GM19397 (cell line): Measurements from ENCODE around the gene BAIAP3.

Source experiments
- ATAC-seq: cut with Tn5 transposase; IDR thresholded peaks from one replicate; pipeline ENCODE4 v1.9.1; 2021; ENCODE audit warnings: mild to moderate bottlenecking, moderate library complexity; ENCODE audit not compliant: unreplicated experiment

Gene BAIAP3

GRCh38 chr16:1330931-1331711 is 2.3 kb upstream of the BAIAP3 start:
- ATAC-seq: no peak

GRCh38 chr16:1331712-1332617 is 1.5 kb upstream of the BAIAP3 start:
- ATAC-seq: peak; percentile 49

- no peak for ATAC-seq
These were observed 762 bp upstream of the BAIAP3 start for GRCh38 chr16:1332618-1333148.

GRCh38 chr16:1333854-1334700 is 632 bp downstream of the BAIAP3 start:
- ATAC-seq: no peak

- no peak for ATAC-seq
These were observed 1.3 kb downstream of the BAIAP3 start for GRCh38 chr16:1334739-1335138.

GRCh38 chr16:1335211-1335971 is 1.9 kb downstream of the BAIAP3 start:
- ATAC-seq: no peak

- ATAC-seq: no peak
These were observed 2.6 kb downstream of the BAIAP3 start for GRCh38 chr16:1335996-1336395.

- no peak for ATAC-seq
These were observed 3.2 kb downstream of the BAIAP3 start for GRCh38 chr16:1336619-1337018.

- no peak for ATAC-seq
These were observed 4.0 kb downstream of the BAIAP3 start for GRCh38 chr16:1337486-1337885.

- no peak for ATAC-seq
These were observed 4.8 kb downstream of the BAIAP3 start for GRCh38 chr16:1338119-1338730.

- no peak for ATAC-seq
These were observed 5.6 kb downstream of the BAIAP3 start for GRCh38 chr16:1338855-1339675.

- no peak for ATAC-seq
These were observed 7.5 kb downstream of the BAIAP3 start for GRCh38 chr16:1340730-1341494.

- ATAC-seq: no peak
These were observed 8.3 kb downstream of the BAIAP3 start for GRCh38 chr16:1341495-1342420.

GRCh38 chr16:1342526-1343427 is 9.3 kb downstream of the BAIAP3 start:
- peak; percentile 82 for ATAC-seq

GRCh38 chr16:1343428-1344242 is 10.2 kb downstream of the BAIAP3 start:
- no peak for ATAC-seq
